Adrenal gland (tissue), 5 donors: ENCODE data around the gene DAZAP2.

Experiments
- POLR2A ChIP-seq, 2 donors: fragments of 450-650 bp; IDR thresholded peaks; one replicate each; pipeline ENCODE4 v1.6.1; 2017; ENCODE audit warnings: antibody characterized with exemption in 2 of 2, mild to moderate bottlenecking in 2 of 2, moderate library complexity in 1 of 2
- TF ChIP-seq, protein P1 (sequence below), 6 experiments: fragments of 450-650 bp in 4 of 6; fragments of 200-600 bp in 2 of 6; sonication (generic) in 1 of 6; IDR thresholded peaks; 1 replicate in 5 of 6; 2 replicates in 1 of 6; pipeline versions ENCODE4 v1.5.1 to v1.8.0; 2016 to 2021; ENCODE audit warnings: antibody characterized with exemption in 6 of 6, mild to moderate bottlenecking in 2 of 6, moderate library complexity in 1 of 6
- donor health status: DM: no; HTN: no; CAD: no.

DNA sequence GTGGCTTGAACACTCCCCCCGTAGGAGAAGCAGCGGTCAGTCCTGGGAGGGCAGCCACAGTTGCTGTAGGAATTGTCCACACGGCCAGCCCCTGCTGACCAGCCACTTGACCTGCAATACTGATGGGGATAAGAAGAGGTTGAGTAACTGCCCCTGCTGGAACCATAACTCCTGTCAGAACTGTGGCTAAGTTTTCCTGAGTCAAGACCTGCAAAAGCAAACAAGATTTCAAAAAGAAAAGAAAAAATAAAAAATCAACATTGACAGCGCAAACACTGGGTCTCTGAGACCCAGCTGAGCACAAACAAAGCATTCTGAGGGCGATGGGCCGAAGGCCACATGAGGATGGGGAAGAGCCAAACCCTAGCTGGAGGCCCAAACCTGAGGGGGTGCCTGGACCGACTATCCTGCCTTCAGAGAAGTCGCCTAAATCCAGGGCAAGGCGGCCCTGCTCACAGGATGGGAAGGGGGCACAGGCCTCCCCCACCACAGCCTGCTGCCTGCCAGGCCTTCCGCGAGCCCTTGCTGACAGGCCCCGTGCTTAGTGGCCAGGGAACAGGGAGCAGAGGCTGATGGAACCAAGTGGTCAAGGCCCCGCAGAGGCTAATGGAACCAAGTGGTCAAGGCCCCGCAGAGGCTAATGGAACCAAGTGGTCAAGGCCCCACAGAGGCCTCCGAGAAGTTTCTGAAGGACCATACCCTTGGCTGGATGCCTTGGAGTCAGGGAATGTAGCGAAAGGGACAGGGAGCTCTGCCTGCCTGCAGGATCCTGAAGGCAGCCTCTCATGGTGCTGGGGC, 39.9 kb upstream of the DAZAP2 start:
- TF ChIP-seq, protein P1, sequence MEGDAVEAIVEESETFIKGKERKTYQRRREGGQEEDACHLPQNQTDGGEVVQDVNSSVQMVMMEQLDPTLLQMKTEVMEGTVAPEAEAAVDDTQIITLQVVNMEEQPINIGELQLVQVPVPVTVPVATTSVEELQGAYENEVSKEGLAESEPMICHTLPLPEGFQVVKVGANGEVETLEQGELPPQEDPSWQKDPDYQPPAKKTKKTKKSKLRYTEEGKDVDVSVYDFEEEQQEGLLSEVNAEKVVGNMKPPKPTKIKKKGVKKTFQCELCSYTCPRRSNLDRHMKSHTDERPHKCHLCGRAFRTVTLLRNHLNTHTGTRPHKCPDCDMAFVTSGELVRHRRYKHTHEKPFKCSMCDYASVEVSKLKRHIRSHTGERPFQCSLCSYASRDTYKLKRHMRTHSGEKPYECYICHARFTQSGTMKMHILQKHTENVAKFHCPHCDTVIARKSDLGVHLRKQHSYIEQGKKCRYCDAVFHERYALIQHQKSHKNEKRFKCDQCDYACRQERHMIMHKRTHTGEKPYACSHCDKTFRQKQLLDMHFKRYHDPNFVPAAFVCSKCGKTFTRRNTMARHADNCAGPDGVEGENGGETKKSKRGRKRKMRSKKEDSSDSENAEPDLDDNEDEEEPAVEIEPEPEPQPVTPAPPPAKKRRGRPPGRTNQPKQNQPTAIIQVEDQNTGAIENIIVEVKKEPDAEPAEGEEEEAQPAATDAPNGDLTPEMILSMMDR (IDR thresholded peaks at IDR 0.05): no peak
- TF ChIP-seq POLR2A (IDR thresholded peaks at IDR 0.05): no peak
